GM12878 (cell line): ENCODE results near the gene GBA3. TPM values are rescaled to one million over a fixed set of nuclear protein-coding genes. Genes with fewer than 3 reads are reported as not detected.

Source experiments
- ATAC-seq: fragments of 200-7000 bp; cut with Tn5 transposase; 3 replicates; pipeline ENCODE4 v1.9.1; 2020; ENCODE audit warnings: mild to moderate bottlenecking, moderate library complexity
- BruUV-seq: library from RNA; stranded (reverse); fragments of 400-500 nt; replicated peaks from 2 replicates; lab custom pipeline; 2021; lab: Mats Ljungman, UMichigan
- CTCF ChIA-PET: fragments of 300-600 bp; sonication (Branson Sonifier 250); formaldehyde crosslinking; extraction: SDS; loops from one replicate; lab custom pipeline; 2021; ENCODE audit warnings: inconsistent platforms; lab: Yijun Ruan, JAX
- POLR2A ChIA-PET: fragments of 350-600 bp; formaldehyde crosslinking; extraction: SDS; loops from one replicate; lab custom pipeline; 2021; ENCODE audit warnings: inconsistent platforms; lab: Charles Lee
- RAD21 ChIA-PET: fragments of 300-600 bp; sonication (Branson Sonifier 250); formaldehyde crosslinking; loops from one replicate; lab custom pipeline; 2023; ENCODE audit warnings: antibody characterized with exemption; ENCODE audit not compliant: unreplicated experiment; lab: Charles Lee
- SMC1A ChIA-PET: fragments of 300-600 bp; sonication (Branson Sonifier 250); formaldehyde crosslinking; loops from one replicate; lab custom pipeline; 2023; ENCODE audit not compliant: unreplicated experiment, uncharacterized antibody; lab: Charles Lee
- DNase-seq: peaks from one replicate; pipeline ENCODE4 v3.0.0-alpha.2; 2011; ENCODE audit warnings: low read depth, low spot score
- FAIRE-seq: peaks from 3 replicates; lab custom pipeline; 2011; peaks lifted over from hg19 to GRCh38; lab: Jason Lieb, UNC
- H2AFZ ChIP-seq: 2 replicates; pipeline ENCODE4 v1.6.0; 2011; ENCODE audit warnings: low read depth, low read length, control low read depth; ENCODE audit not compliant: control insufficient read depth
- H3K27ac ChIP-seq: 2 replicates; pipeline ENCODE4 v1.5.1; 2011; ENCODE audit warnings: control low read depth; ENCODE audit not compliant: control insufficient read depth, insufficient read depth
- H3K27me3 ChIP-seq, 2 experiments: replicated peaks in 1 of 2; 2 replicates each; pipeline versions ENCODE4 v1.6.0 to v1.6.1; 2011; ENCODE audit warnings: low read length in 1 of 2; ENCODE audit not compliant: control insufficient read depth in 2 of 2, insufficient read depth in 2 of 2
- H3K36me3 ChIP-seq, 2 experiments: 2 replicates each; pipeline ENCODE4 v1.5.1; 2011; ENCODE audit warnings: low read length in 1 of 2; ENCODE audit not compliant: control insufficient read depth in 2 of 2, insufficient read depth in 2 of 2
- H3K4me1 ChIP-seq: 2 replicates; pipeline ENCODE4 v1.6.1; 2011; ENCODE audit warnings: mild to moderate bottlenecking, low read length, moderate library complexity, mixed read lengths; ENCODE audit not compliant: control insufficient read depth, insufficient read depth
- H3K4me2 ChIP-seq: 2 replicates; pipeline ENCODE4 v1.6.0; 2011; ENCODE audit warnings: control low read depth; ENCODE audit not compliant: control insufficient read depth, insufficient read depth
- H3K4me3 ChIP-seq: fragments of 200-600 bp; sonication (generic); 2 replicates; pipeline ENCODE4 v1.5.1; 2016
- H3K79me2 ChIP-seq: 2 replicates; pipeline ENCODE4 v1.6.0; 2011; ENCODE audit warnings: low read length; ENCODE audit not compliant: control insufficient read depth, insufficient read depth
- H3K9ac ChIP-seq: 2 replicates; pipeline ENCODE4 v1.8.0; 2011; ENCODE audit warnings: low read length, control low read depth, mixed read lengths; ENCODE audit not compliant: control insufficient read depth, insufficient read depth
- H3K9me3 ChIP-seq: replicated peaks from 3 replicates; pipeline ENCODE4 v1.5.1; 2011; ENCODE audit warnings: mild to moderate bottlenecking, low read length; ENCODE audit not compliant: control insufficient read depth, insufficient read depth
- H4K20me1 ChIP-seq: 2 replicates; pipeline ENCODE4 v1.6.0; 2011; ENCODE audit not compliant: control insufficient read depth, insufficient read depth
- CHD2 ChIP-seq: IDR thresholded peaks from 2 replicates; pipeline ENCODE4 v1.6.1; 2011; ENCODE audit warnings: low read depth, low read length, improper control_type of control experiment, borderline replicate concordance
- ESRRA ChIP-seq: IDR thresholded peaks from 2 replicates; pipeline ENCODE4 v1.6.1; 2012; ENCODE audit warnings: mild to moderate bottlenecking, low read length, improper control_type of control experiment
- HDAC6 ChIP-seq: fragments of 200-600 bp; sonication (generic); IDR thresholded peaks from one replicate; pipeline ENCODE4 v1.8.0; 2017; ENCODE audit warnings: antibody characterized with exemption; ENCODE audit not compliant: unreplicated experiment
- HDGF ChIP-seq: fragments of 450-650 bp; IDR thresholded peaks from 2 replicates; pipeline ENCODE4 v1.6.1; 2016; ENCODE audit warnings: antibody characterized with exemption
- NFYB ChIP-seq: IDR thresholded peaks from 2 replicates; pipeline ENCODE4 v1.6.1; 2011; ENCODE audit warnings: low read depth, mild to moderate bottlenecking, low read length, improper control_type of control experiment, moderate library complexity; ENCODE audit not compliant: insufficient read depth
- POLR2AphosphoS5 ChIP-seq: IDR thresholded peaks from 2 replicates; pipeline ENCODE4 v1.6.1; 2011; ENCODE audit warnings: mild to moderate bottlenecking, low read length, inconsistent platforms
- SIN3A ChIP-seq: IDR thresholded peaks from 2 replicates; pipeline ENCODE4 v1.6.1; 2012; ENCODE audit warnings: low read depth, low read length, improper control_type of control experiment
- SKIL ChIP-seq: fragments of 450-650 bp; IDR thresholded peaks from 2 replicates; pipeline ENCODE4 v1.6.1; 2017; ENCODE audit warnings: mild to moderate bottlenecking, low read depth, inconsistent platforms; ENCODE audit not compliant: poor library complexity, severe bottlenecking
- TARDBP ChIP-seq: IDR thresholded peaks from 2 replicates; pipeline ENCODE4 v1.6.1; 2016; ENCODE audit warnings: borderline replicate concordance
- ZNF207 ChIP-seq: fragments of 450-650 bp; IDR thresholded peaks from 2 replicates; pipeline ENCODE4 v1.6.1; 2014; ENCODE audit warnings: antibody characterized with exemption, mild to moderate bottlenecking, borderline replicate concordance
- WGBS: methylation state at CpG from one replicate; pipeline ENCODE4 v1.1.6; 2016; ENCODE audit warnings: low lambda C conversion rate; ENCODE audit not compliant: insufficient replicate concordance, insufficient coverage; ENCODE audit errors: missing lambda C conversion rate; 5-methylcytosine and 5-hydroxymethylcytosine counted together
- in situ Hi-C: fragments of 300-500 bp; cut with MboI; formaldehyde crosslinking; loops from 9 replicates; pipeline ENCODE4 v1.14.3; 2018; ENCODE audit warnings: mixed read lengths
- intact Hi-C: fragments of 100-400 bp; cut with micrococcal nuclease; formaldehyde crosslinking; loops from one replicate; pipeline ENCODE4 v1.14.2; 2022; ENCODE audit not compliant: unreplicated experiment
- polyA plus RNA-seq, 11 experiments: library from polyadenylated mRNA; depleted of rRNA in 4 of 11; unstranded in 6 of 11; stranded (reverse) in 5 of 11; fragments of >200 nt; fragmentation: Nextera tagmentation in 4 of 11; fragmentation: Illumina TruSeq in 1 of 11; extraction: Ambion mirVana in 4 of 11; extraction: Trizol in 1 of 11; gene quantifications; 1 replicate in 1 of 11; 2 replicates in 10 of 11; pipeline versions ENCODE4 v1.2.1 to v1.2.3, GENCODE V29; 2011 to 2016; ENCODE audit warnings: inconsistent platforms in 2 of 11, missing spikeins in 2 of 11, low read depth in 1 of 11
- total RNA-seq, 4 experiments: library from RNA; depleted of rRNA in 3 of 4; stranded (reverse); fragments of >200 nt in 3 of 4; fragmentation: Illumina TruSeq in 1 of 4; extraction: Trizol in 1 of 4; gene quantifications; 2 replicates each; pipeline versions ENCODE4 v1.2.1 to v1.2.3, GENCODE V29; 2013 to 2021
- TF ChIP-seq, protein P1 (sequence below): fragments of 450-650 bp; IDR thresholded peaks from 2 replicates; pipeline ENCODE4 v1.6.1; 2014; ENCODE audit warnings: mild to moderate bottlenecking

GBA3 gene
- total and polyA plus RNA-seq, 10 of the 15 experiments (the other 5 are each of a cell fraction or from before 2014, with no cell fraction given): 0.10 to 7.2 (median 0.27) TPM

DNA sequence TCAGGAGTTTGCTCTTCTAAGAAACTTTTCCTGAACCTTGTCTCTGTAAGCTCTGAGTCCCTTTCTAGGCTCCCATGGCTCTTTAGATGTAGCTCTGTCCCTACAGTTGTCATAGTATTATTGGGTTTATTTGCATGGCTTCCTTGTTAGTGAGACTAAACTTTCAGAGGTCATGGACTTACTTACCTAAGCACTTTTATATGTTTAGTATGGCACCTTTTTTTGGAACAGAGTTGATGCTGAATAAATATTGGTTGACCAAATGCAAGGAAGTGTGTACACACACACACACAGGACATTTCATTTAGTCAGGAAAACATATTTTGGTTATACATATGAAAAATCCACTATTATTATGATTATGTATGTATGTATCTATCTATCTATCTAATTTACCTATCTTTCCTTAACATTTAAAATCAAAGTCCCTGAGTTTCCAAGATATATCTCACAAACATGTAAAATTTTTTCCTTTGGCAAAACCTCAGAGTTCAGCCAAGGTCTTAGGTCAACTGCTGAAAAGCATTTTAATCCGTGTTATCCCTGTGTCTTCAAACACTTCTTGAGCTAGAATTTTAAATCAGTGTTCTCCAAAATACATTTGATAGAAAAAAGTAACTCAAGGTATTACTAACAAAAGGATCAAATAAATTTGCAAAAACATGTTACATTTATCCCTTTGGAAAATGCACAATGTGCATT lies 47.1 kb upstream of the GBA3 start:
- in situ Hi-C loops (no loop called here), intact Hi-C loops (no loop called here)
- 0% methylated on average over 1 of the region's 1 CpG for WGBS
- Histone ChIP-seq H2AFZ (no peak overlapping the region), H3K27ac (no peak overlapping the region), H3K79me2 (no peaks in the 10 kb centered on the region), H3K27me3 (no peaks in the 10 kb centered on the region), H3K9ac (no peak overlapping the region), H4K20me1 (no peaks in the 10 kb centered on the region), H3K4me1 (no peaks in the 10 kb centered on the region), H3K36me3 (no peaks in the 10 kb centered on the region), H3K4me3 (no peak overlapping the region), H3K4me2 (no peak overlapping the region), H3K9me3 (no peaks in the 10 kb centered on the region)
- no peak for DNase-seq
- no peak for ATAC-seq
- SMC1A ChIA-PET: interaction anchor here (0.8 to 2.9 kb wide), 5 partner anchors 14 to 38 kb away, joined by 3 to 9 read pairs (median 4); no protein-coding TSS in a partner anchor
- no peak for FAIRE-seq
- no TSS peak for BruUV-seq
- TF ChIP-seq, protein P1, sequence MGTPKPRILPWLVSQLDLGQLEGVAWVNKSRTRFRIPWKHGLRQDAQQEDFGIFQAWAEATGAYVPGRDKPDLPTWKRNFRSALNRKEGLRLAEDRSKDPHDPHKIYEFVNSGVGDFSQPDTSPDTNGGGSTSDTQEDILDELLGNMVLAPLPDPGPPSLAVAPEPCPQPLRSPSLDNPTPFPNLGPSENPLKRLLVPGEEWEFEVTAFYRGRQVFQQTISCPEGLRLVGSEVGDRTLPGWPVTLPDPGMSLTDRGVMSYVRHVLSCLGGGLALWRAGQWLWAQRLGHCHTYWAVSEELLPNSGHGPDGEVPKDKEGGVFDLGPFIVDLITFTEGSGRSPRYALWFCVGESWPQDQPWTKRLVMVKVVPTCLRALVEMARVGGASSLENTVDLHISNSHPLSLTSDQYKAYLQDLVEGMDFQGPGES: no peak
- TF ChIP-seq ZNF207: no peak
- TF ChIP-seq SKIL: no peak
- TF ChIP-seq SIN3A: no peak
- TF ChIP-seq POLR2AphosphoS5: no peak
- TF ChIP-seq CHD2: no peak
- no peak for TF ChIP-seq HDAC6
- TF ChIP-seq NFYB: no peak
- TF ChIP-seq HDGF: no peak
- no peak for TF ChIP-seq ESRRA
- no peak for TF ChIP-seq TARDBP
- POLR2A ChIA-PET: interaction anchor here (1.1 kb wide), 1 partner anchor 20 kb away, joined by 3 read pairs; no protein-coding TSS in a partner anchor
- CTCF ChIA-PET: interaction anchor here (0.7 to 1.8 kb wide), 2 partner anchors 14 to 24 kb away, joined by 4 to 7 read pairs; no protein-coding TSS in a partner anchor
- RAD21 ChIA-PET: no interaction called here
